Mesenchymal stem cell (in vitro differentiated cells and primary cell): Measurements from ENCODE around the gene ZBTB1. TPM values are rescaled to one million over a fixed set of nuclear protein-coding genes. Genes with fewer than 3 reads are reported as not detected.

Experiments
- DNase-seq: peaks from one replicate; pipeline ENCODE4 v3.0.0-alpha.2; 2013
- H2AFZ ChIP-seq: one replicate; pipeline ENCODE4 v1.6.1; 2013; ENCODE audit warnings: low read depth, mild to moderate bottlenecking, control low read depth, inconsistent platforms, low read length, moderate library complexity
- H2AK5ac ChIP-seq: 2 replicates; pipeline ENCODE4 v1.6.1; 2013; ENCODE audit warnings: low read length, moderate library complexity, mild to moderate bottlenecking, inconsistent platforms; ENCODE audit not compliant: severe bottlenecking
- H2BK120ac ChIP-seq: one replicate; pipeline ENCODE4 v1.6.1; 2013; ENCODE audit warnings: low read depth, mild to moderate bottlenecking, inconsistent platforms, low read length, moderate library complexity
- H2BK12ac ChIP-seq, 2 experiments: one replicate each; pipeline ENCODE4 v1.6.1; 2013; ENCODE audit warnings: inconsistent platforms in 2 of 2, low read length in 2 of 2, mild to moderate bottlenecking in 2 of 2, moderate library complexity in 2 of 2, control low read depth in 1 of 2
- H2BK15ac ChIP-seq: one replicate; pipeline ENCODE4 v1.6.1; 2013; ENCODE audit warnings: mild to moderate bottlenecking, low read depth, inconsistent platforms; ENCODE audit not compliant: poor library complexity, severe bottlenecking
- H2BK5ac ChIP-seq: 2 replicates; pipeline ENCODE4 v1.6.1; 2013; ENCODE audit warnings: low read depth, mild to moderate bottlenecking, low read length, control low read depth, inconsistent platforms; ENCODE audit not compliant: poor library complexity, severe bottlenecking
- H3K14ac ChIP-seq, 2 experiments: one replicate each; pipeline ENCODE4 v1.6.1; 2013; ENCODE audit warnings: inconsistent platforms in 2 of 2, low read length in 2 of 2, control low read depth in 1 of 2, mild to moderate bottlenecking in 1 of 2, moderate library complexity in 1 of 2
- H3K18ac ChIP-seq, 2 experiments: one replicate each; pipeline ENCODE4 v1.6.1; 2013; ENCODE audit warnings: inconsistent platforms in 2 of 2, low read length in 2 of 2, control low read depth in 1 of 2, low read depth in 1 of 2, mild to moderate bottlenecking in 1 of 2
- H3K23ac ChIP-seq, 2 experiments: one replicate each; pipeline ENCODE4 v1.6.1; 2013; ENCODE audit warnings: inconsistent platforms in 2 of 2, low read length in 2 of 2, mild to moderate bottlenecking in 2 of 2, moderate library complexity in 2 of 2, control low read depth in 1 of 2
- H3K27ac ChIP-seq: 2 replicates; pipeline ENCODE4 v1.5.1; 2013; ENCODE audit warnings: mild to moderate bottlenecking, moderate library complexity, low read length, control low read depth, inconsistent platforms; ENCODE audit not compliant: poor library complexity, severe bottlenecking
- H3K27me3 ChIP-seq, 2 experiments: 2 replicates each; pipeline versions ENCODE4 v1.6.1 to v1.7.0; 2013; ENCODE audit warnings: low read length in 2 of 2, mild to moderate bottlenecking in 2 of 2, moderate library complexity in 2 of 2, control low read depth in 1 of 2, inconsistent platforms in 1 of 2; ENCODE audit not compliant: control insufficient read depth in 1 of 2, insufficient read depth in 1 of 2
- H3K36me3 ChIP-seq, 2 experiments: 2 replicates each; pipeline versions ENCODE4 v1.6.1 to v1.7.0; 2013; ENCODE audit warnings: low read length in 2 of 2, control low read depth in 1 of 2, inconsistent platforms in 1 of 2, low read depth in 1 of 2, mild to moderate bottlenecking in 1 of 2; ENCODE audit not compliant: insufficient read depth in 2 of 2, control insufficient read depth in 1 of 2
- H3K4ac ChIP-seq, 2 experiments: one replicate each; pipeline ENCODE4 v1.6.1; 2013; ENCODE audit warnings: inconsistent platforms in 2 of 2, low read length in 2 of 2, mild to moderate bottlenecking in 2 of 2, moderate library complexity in 2 of 2, control low read depth in 1 of 2, low read depth in 1 of 2
- H3K4me1 ChIP-seq: 2 replicates; pipeline ENCODE4 v1.6.1; 2013; ENCODE audit warnings: low read depth, low read length, control low read depth; ENCODE audit not compliant: control insufficient read depth, insufficient read depth
- H3K4me2 ChIP-seq: 2 replicates; pipeline ENCODE4 v1.6.1; 2013; ENCODE audit warnings: low read length, mild to moderate bottlenecking, inconsistent platforms; ENCODE audit not compliant: poor library complexity, severe bottlenecking
- H3K4me3 ChIP-seq, 2 experiments: 2 replicates each; pipeline versions ENCODE4 v1.5.1 to v1.7.0; 2013; ENCODE audit warnings: low read length in 2 of 2, mild to moderate bottlenecking in 2 of 2, control low read depth in 1 of 2, low read depth in 1 of 2; ENCODE audit not compliant: insufficient read depth in 1 of 2
- H3K79me1 ChIP-seq: replicated peaks from 2 replicates; pipeline ENCODE4 v1.6.1; 2013; ENCODE audit warnings: mild to moderate bottlenecking, control low read depth, low read length, inconsistent platforms; ENCODE audit not compliant: poor library complexity, severe bottlenecking
- H3K9ac ChIP-seq: 2 replicates; pipeline ENCODE4 v1.7.0; 2013; ENCODE audit warnings: mild to moderate bottlenecking, low read length, moderate library complexity
- H3K9me3 ChIP-seq: 2 replicates; pipeline ENCODE4 v1.7.0; 2013; ENCODE audit warnings: mild to moderate bottlenecking, low read length; ENCODE audit not compliant: control insufficient read depth
- H4K8ac ChIP-seq: one replicate; pipeline ENCODE4 v1.6.1; 2013; ENCODE audit warnings: inconsistent platforms, mild to moderate bottlenecking, low read length, moderate library complexity
- H4K91ac ChIP-seq: one replicate; pipeline ENCODE4 v1.6.1; 2013; ENCODE audit warnings: mild to moderate bottlenecking, low read length, inconsistent platforms
- WGBS: methylation state at CpG from one replicate; pipeline ENCODE4 v1.1.7; 2013; ENCODE audit warnings: mixed read lengths; 5-methylcytosine and 5-hydroxymethylcytosine counted together
- polyA plus RNA-seq, 2 experiments: library from polyadenylated mRNA; stranded (reverse); fragments of 200-250 nt; gene quantifications; one replicate each; pipeline ENCODE4 v1.2.3, GENCODE V29; 2013

ZBTB1 gene
- 26.9 TPM for polyA plus RNA-seq (2013, experiment 1 of 2)
- polyA plus RNA-seq (2013, experiment 2 of 2): 27.7 TPM

DNA sequence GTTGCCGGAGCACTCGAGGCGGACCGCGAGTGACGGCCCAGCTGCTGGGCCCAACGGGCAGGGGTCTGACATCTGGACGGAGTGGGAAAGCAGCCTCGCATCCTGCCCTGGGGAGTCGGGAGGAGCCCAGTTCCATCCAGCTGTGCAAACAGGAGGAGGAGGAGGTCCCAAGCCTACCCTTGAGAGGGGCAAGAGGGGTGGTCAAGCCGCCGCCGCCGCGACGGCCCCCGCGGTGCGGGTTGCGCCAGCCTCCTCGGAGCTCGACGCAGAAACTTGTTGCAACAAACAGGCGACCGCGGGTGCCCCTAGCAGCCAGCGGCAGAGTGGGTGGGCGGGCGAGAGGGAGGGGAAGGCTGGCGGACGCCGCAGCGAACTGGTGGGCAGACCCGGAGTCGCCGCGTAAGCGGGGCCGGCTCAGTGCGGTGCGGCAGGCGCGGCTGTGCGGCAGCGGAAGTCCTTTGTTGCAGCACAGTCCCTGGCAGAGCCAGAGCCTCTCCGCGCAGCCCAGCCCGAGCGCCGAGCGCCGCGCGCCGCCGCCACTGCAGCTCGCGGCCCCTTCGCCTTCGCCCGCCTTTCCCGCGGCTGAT is at the start of gene ZBTB1:
TSS of gene ZBTB1 (plus strand) at position 461 of the 587 bp plus-strand sequence. CDS start 16,735 bp downstream, outside the sequence.
- Histone ChIP-seq H2BK5ac (peak within 1 kb of the TSS; percentile 100), H3K9ac (peak within 1 kb of the TSS; percentile 97), H3K23ac (peak within 1 kb of the TSS; percentile 70 to 97), H3K36me3 (no peaks in the 10 kb centered on the region), H2AFZ (peak within 1 kb of the TSS; percentile 56), H2BK12ac (peak within 1 kb of the TSS; percentile 81 to 89), H4K91ac (peak within 1 kb of the TSS; percentile 100), H3K18ac (peak within 1 kb of the TSS; percentile 99 to 100), H3K27ac (peak within 1 kb of the TSS; percentile 100), H3K4me1 (peaks cover 14% of the 10 kb centered on the region), H2BK15ac (peak within 1 kb of the TSS; percentile 99), H3K4me2 (peak within 1 kb of the TSS; percentile 96), H3K14ac (peak within 1 kb of the TSS; percentile 63 to 99), H3K27me3 (no peaks in the 10 kb centered on the region), H2AK5ac (peak within 1 kb of the TSS; percentile 91), H4K8ac (peak within 1 kb of the TSS; percentile 100), H3K79me1 (no peaks in the 10 kb centered on the region), H2BK120ac (peak within 1 kb of the TSS; percentile 100), H3K9me3 (no peaks in the 10 kb centered on the region), H3K4ac (peak within 1 kb of the TSS; percentile 99), H3K4me3 (peak within 1 kb of the TSS; percentile 93)
- DNase-seq: peak; percentile 95
- 0% methylated on average over 57 of the region's 63 CpGs for WGBS

DNA sequence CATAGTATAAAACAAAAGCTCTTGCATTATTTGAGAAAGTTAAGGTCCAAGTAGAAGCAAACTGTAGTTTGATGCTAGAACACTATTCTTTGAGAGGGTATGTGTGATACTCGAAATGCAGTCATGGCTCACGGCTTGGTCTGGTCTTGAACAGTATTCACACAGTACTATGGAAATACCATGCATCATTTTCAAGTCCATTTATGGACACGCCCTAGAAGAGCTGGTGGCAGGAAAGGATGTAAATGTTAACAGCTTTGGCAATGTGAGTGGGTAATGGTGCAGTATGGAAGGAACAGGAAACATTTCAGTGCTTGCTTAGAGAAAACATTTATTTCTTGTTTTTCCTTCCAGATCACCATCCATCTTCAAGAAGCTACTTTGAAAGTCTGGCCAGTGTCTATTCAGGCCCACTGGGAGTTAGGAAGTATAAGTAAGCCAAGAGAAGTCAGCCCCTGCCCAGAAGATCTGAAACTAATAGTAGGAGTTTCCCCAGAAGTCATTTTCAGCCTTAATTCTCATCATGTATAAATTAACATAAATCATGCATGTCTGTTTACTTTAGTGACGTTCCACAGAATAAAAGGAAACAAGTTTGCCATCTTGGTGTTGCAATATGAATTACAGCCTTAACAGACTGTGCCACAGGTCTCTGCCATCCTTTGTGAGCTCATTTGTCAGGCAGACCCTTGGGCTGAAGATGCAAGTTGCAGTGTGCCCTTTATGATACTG is 45.0 kb upstream of the ZBTB1 start:
- Histone ChIP-seq H3K9me3 (no peaks in the 10 kb centered on the region), H3K4me1 (peaks cover 2% of the 10 kb centered on the region), H3K27ac (no peak overlapping the region), H3K27me3 (no peaks in the 10 kb centered on the region), H3K4ac (no peak overlapping the region), H3K18ac (no peak overlapping the region), H2AK5ac (no peak overlapping the region), H2AFZ (no peak overlapping the region), H4K8ac (no peak overlapping the region), H3K9ac (no peak overlapping the region), H3K4me2 (no peak overlapping the region), H4K91ac (no peak overlapping the region), H2BK5ac (no peak overlapping the region), H3K79me1 (peaks cover 4% of the 10 kb centered on the region), H3K23ac (no peak overlapping the region), H2BK12ac (no peak overlapping the region), H3K14ac (no peak overlapping the region), H3K36me3 (peaks cover 10 to 64% of the 10 kb centered on the region in 2 experiments), H3K4me3 (no peak overlapping the region), H2BK15ac (no peak overlapping the region), H2BK120ac (no peak overlapping the region)
- 66% methylated on average over 2 of the region's 4 CpGs for WGBS
- DNase-seq: peak; percentile 26

- Histone ChIP-seq H4K91ac (no peak overlapping the region), H2BK5ac (no peak overlapping the region), H2BK120ac (no peak overlapping the region), H3K4me3 (no peak overlapping the region), H2BK15ac (no peak overlapping the region), H3K18ac (no peak overlapping the region), H2BK12ac (no peak overlapping the region), H4K8ac (no peak overlapping the region), H3K4ac (no peak overlapping the region), H3K79me1 (peaks cover 4% of the 10 kb centered on the region), H3K27ac (no peak overlapping the region), H3K4me2 (no peak overlapping the region), H3K14ac (no peak overlapping the region), H2AK5ac (peak overlapping the region; percentile 31), H3K4me1 (peaks cover 2% of the 10 kb centered on the region), H3K36me3 (peaks cover 7 to 48% of the 10 kb centered on the region in 2 experiments), H3K9me3 (no peaks in the 10 kb centered on the region), H3K27me3 (no peaks in the 10 kb centered on the region), H2AFZ (no peak overlapping the region), H3K9ac (no peak overlapping the region), H3K23ac (no peak overlapping the region)
- 83% methylated on average over 3 of the region's 3 CpGs for WGBS
- no peak for DNase-seq
These were observed 43.3 kb upstream of the ZBTB1 start for GRCh38 chr14:64461221-64461620.

DNA sequence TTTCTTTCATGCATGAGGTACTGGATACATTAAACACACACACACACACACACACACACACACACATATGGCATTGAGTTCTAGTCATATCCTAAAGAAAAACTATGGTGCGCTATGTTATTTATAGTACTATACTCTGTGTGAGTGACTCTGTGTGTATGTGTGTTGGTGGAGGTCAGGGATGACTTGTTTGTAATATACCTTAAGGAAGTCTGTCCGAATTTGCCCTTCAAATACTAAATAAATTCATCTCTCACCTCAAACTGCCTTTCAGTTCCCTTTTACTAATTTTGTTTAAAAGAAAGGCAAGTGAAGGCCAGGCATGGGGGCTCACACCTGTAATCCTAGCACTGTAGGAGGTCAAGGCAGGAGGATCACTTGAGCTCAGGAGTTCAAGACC is 41.4 kb upstream of the ZBTB1 start:
- no peak for DNase-seq
- Histone ChIP-seq H2BK120ac (no peak overlapping the region), H3K18ac (no peak overlapping the region), H2AK5ac (no peak overlapping the region), H3K79me1 (peaks cover 4% of the 10 kb centered on the region), H3K9me3 (no peaks in the 10 kb centered on the region), H3K27me3 (no peaks in the 10 kb centered on the region), H4K8ac (no peak overlapping the region), H2AFZ (no peak overlapping the region), H3K27ac (no peak overlapping the region), H2BK5ac (no peak overlapping the region), H3K14ac (no peak overlapping the region), H3K9ac (no peak overlapping the region), H3K4me3 (no peak overlapping the region), H3K36me3 (peaks cover 5 to 33% of the 10 kb centered on the region in 2 experiments), H2BK15ac (no peak overlapping the region), H2BK12ac (no peak overlapping the region), H3K23ac (no peak overlapping the region), H3K4me2 (no peak overlapping the region), H4K91ac (no peak overlapping the region), H3K4ac (no peak overlapping the region), H3K4me1 (peaks cover 2% of the 10 kb centered on the region)
- no CpG with 5 or more reads among the region's 2 CpGs for WGBS
